A673 (cell line): ENCODE data around the gene GPBP1. TPM values are rescaled to one million over a fixed set of nuclear protein-coding genes. Genes with fewer than 3 reads are reported as not detected.

Source experiments
- BruUV-seq: library from RNA; stranded (reverse); fragments of 400-500 nt; replicated peaks from 2 replicates; lab custom pipeline; 2021; lab: Mats Ljungman, UMichigan
- CTCF ChIA-PET: fragments of 300-600 bp; sonication (Branson Sonifier 250); formaldehyde crosslinking; loops from one replicate; lab custom pipeline; 2022; ENCODE audit warnings: antibody characterized with exemption; lab: Charles Lee
- POLR2A ChIA-PET: fragments of 300-600 bp; sonication (Branson Sonifier 250); formaldehyde crosslinking; loops from one replicate; lab custom pipeline; 2022; ENCODE audit warnings: antibody characterized with exemption; ENCODE audit not compliant: low non-redundant PET; lab: Charles Lee
- DNase-seq: peaks from one replicate; pipeline ENCODE4 v3.0.0-alpha.2; 2015; ENCODE audit warnings: low spot score
- H3K27ac ChIP-seq: fragments of 200-600 bp; sonication (generic); 2 replicates; pipeline ENCODE4 v1.5.1; 2016; ENCODE audit warnings: mixed run types, low read depth, mild to moderate bottlenecking, mixed read lengths, antibody characterized with exemption, low read length; ENCODE audit not compliant: poor library complexity, severe bottlenecking
- H3K27me3 ChIP-seq: fragments of 200-600 bp; sonication (generic); replicated peaks from 2 replicates; pipeline ENCODE4 v1.6.1; 2017; ENCODE audit warnings: mixed run types, low read depth, mild to moderate bottlenecking, mixed read lengths, antibody characterized with exemption, low read length; ENCODE audit not compliant: insufficient read depth, poor library complexity
- H3K36me3 ChIP-seq: fragments of 200-600 bp; sonication (generic); 2 replicates; pipeline ENCODE4 v1.6.1; 2016; ENCODE audit warnings: mixed run types, mild to moderate bottlenecking, mixed read lengths, antibody characterized with exemption, low read length; ENCODE audit not compliant: insufficient read depth, poor library complexity, severe bottlenecking
- H3K4me1 ChIP-seq: fragments of 200-600 bp; sonication (generic); 2 replicates; pipeline ENCODE4 v1.6.1; 2017; ENCODE audit warnings: mixed run types, mild to moderate bottlenecking, mixed read lengths, antibody characterized with exemption, low read length; ENCODE audit not compliant: insufficient read depth, poor library complexity, severe bottlenecking
- H3K4me3 ChIP-seq: fragments of 200-600 bp; sonication (generic); 2 replicates; pipeline ENCODE4 v1.5.1; 2016; ENCODE audit warnings: low read depth, mixed run types, mild to moderate bottlenecking, mixed read lengths, low read length; ENCODE audit not compliant: poor library complexity, severe bottlenecking
- H3K9me3 ChIP-seq: fragments of 200-600 bp; sonication (generic); 2 replicates; pipeline ENCODE4 v1.6.1; 2016; ENCODE audit warnings: mixed run types, low read depth, mild to moderate bottlenecking, mixed read lengths, antibody characterized with exemption, low read length; ENCODE audit not compliant: poor library complexity, severe bottlenecking
- CTCF ChIP-seq: fragments of 300-800, 200-600 bp; sonication (generic); conservative IDR thresholded peaks from 2 replicates; pipeline ENCODE4 v1.5.1; 2017; ENCODE audit warnings: low read depth, mild to moderate bottlenecking, antibody characterized with exemption, low read length, moderate library complexity, mixed read lengths
- EZH2 ChIP-seq: fragments of 200-600 bp; sonication (generic); IDR thresholded peaks from 2 replicates; pipeline ENCODE4 v1.6.1; 2017; ENCODE audit warnings: borderline replicate concordance, low read depth, mild to moderate bottlenecking, mixed read lengths, antibody characterized with exemption, low read length; ENCODE audit not compliant: poor library complexity, severe bottlenecking
- intact Hi-C: fragments of 100-400 bp; cut with micrococcal nuclease; formaldehyde crosslinking; loops from one replicate; pipeline ENCODE4 v1.10.0; 2022; ENCODE audit not compliant: unreplicated experiment
- total RNA-seq: library from RNA; stranded (reverse); gene quantifications from 2 replicates; pipeline ENCODE4 v1.2.3, GENCODE V29; 2021

Gene GPBP1
- total RNA-seq, 1 experiment from 2014 or later = 85.5 TPM

GRCh38 chr5:57137401-57137800 lies 36.5 kb upstream of the GPBP1 start:
- Histone ChIP-seq H3K9me3 (no peaks in the 10 kb centered on the region), H3K27ac (no peak overlapping the region), H3K4me3 (no peak overlapping the region), H3K4me1 (no peaks in the 10 kb centered on the region), H3K27me3 (no peaks in the 10 kb centered on the region), H3K36me3 (no peaks in the 10 kb centered on the region)
- intact Hi-C loops = loop anchor here (10.0 kb wide), 1 partner anchor 863 kb away; no protein-coding TSS in a partner anchor
- TF ChIP-seq EZH2 = no peak
- TF ChIP-seq CTCF = no peak
- DNase-seq = no peak
- ChIA-PET POLR2A (no interaction called here), CTCF (interaction anchor here (1.1 kb wide), 2 partner anchors 237 to 238 kb away, joined by 3 to 4 read pairs; no protein-coding TSS in a partner anchor)
- no TSS peak for BruUV-seq

GRCh38 chr5:57152316-57152715 lies 21.5 kb upstream of the GPBP1 start:
- no TSS peak for BruUV-seq
- CTCF ChIA-PET = interaction anchor here (0.6 kb wide), 1 partner anchor 16 kb away, joined by 4 read pairs; no protein-coding TSS in a partner anchor

GRCh38 chr5:57155033-57155432 lies 18.8 kb upstream of the GPBP1 start:
- no peak overlapping the region for H3K27ac ChIP-seq
- ChIA-PET CTCF (no interaction called here), POLR2A (no interaction called here)
- no TSS peak for BruUV-seq
- TF ChIP-seq CTCF (no peak), EZH2 (no peak)
- intact Hi-C loops = no loop called here
- H3K36me3 ChIP-seq = no peaks in the 10 kb centered on the region
- no peaks in the 10 kb centered on the region for H3K9me3 ChIP-seq
- H3K4me1 ChIP-seq = no peaks in the 10 kb centered on the region
- no peak for DNase-seq
- H3K4me3 ChIP-seq = no peak overlapping the region
- no peaks in the 10 kb centered on the region for H3K27me3 ChIP-seq

More at GRCh38 chr5:57152316-57152715, 21.5 kb upstream of the GPBP1 start:
- H3K9me3 ChIP-seq = no peaks in the 10 kb centered on the region
- no peaks in the 10 kb centered on the region for H3K4me1 ChIP-seq
- H3K4me3 ChIP-seq = no peak overlapping the region
- DNase-seq = no peak
- POLR2A ChIA-PET = no interaction called here
- H3K27me3 ChIP-seq = no peaks in the 10 kb centered on the region
- H3K27ac ChIP-seq = no peak overlapping the region
- H3K36me3 ChIP-seq = no peaks in the 10 kb centered on the region
- TF ChIP-seq EZH2 (no peak), CTCF (no peak)
- intact Hi-C loops = no loop called here
